ENCODE measurements around the gene KLF2. TPM values are rescaled to one million over a fixed set of nuclear protein-coding genes. Genes with fewer than 3 reads are reported as not detected.

Gene KLF2
- total and polyA plus RNA-seq, 4 experiments from 2014 or later: 120 to 437 (median 363) TPM

DNA sequence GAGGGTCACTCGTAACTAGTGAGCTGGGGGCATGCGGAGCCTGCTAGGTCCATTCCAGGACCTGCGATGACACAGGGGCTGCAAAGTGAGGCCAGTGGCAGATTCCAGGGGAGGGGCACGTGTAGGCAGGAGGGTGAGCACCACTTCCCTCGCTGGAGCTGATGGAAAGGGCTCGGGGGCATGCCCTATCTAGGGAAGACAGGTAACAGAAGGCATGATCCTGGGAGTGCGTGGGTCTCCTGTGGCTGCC lies 51.2 kb downstream of the KLF2 start:
- peak overlapping the region in 1 of 2 donors; percentile 16 for H3K4me3 ChIP-seq (ENCODE audit: low read length in 2 of 2)
- H3K27ac Mint-ChIP-seq: peak overlapping the region in 5 of 7 donors; percentile 93 to 97 (median 95)

GRCh38 chr19:16376241-16376640 lies 51.6 kb downstream of the KLF2 start:
- no peak for DNase-seq
- H3K27me3 Mint-ChIP-seq: no peaks in the 10 kb centered on the region
- Histone ChIP-seq H3K4me3 (ENCODE audit: low read length in 2 of 2) (peak overlapping the region in 1 of 2 donors; percentile 16), H3K4me1 (ENCODE audit: insufficient read depth, low read length) (peaks cover 97% of the 10 kb centered on the region), H3K27me3 (ENCODE audit: insufficient read depth, low read length) (no peaks in the 10 kb centered on the region), H3K27ac (ENCODE audit: low read depth, low read length) (peak overlapping the region; percentile 35), H3K9me3 (ENCODE audit: control insufficient read depth in 1 of 2, low read length in 2 of 2) (no peaks in the 10 kb centered on the region), H3K36me3 (ENCODE audit: insufficient read depth, low read length) (no peaks in the 10 kb centered on the region)
- peak overlapping the region in 5 of 7 donors; percentile 93 to 97 (median 95) for H3K27ac Mint-ChIP-seq
- H3K36me3 Mint-ChIP-seq: peaks cover 13 to 19% of the 10 kb centered on the region in 2 donors
- peak overlapping the region in 6 of 8 donors; percentile 67 to 89 (median 80) for H3K4me3 Mint-ChIP-seq
- ChIA-PET CTCF (ENCODE audit: partially characterized antibody) (interaction anchor here (1.3 to 3.6 kb wide), 8 partner anchors 10 to 129 kb away, joined by 4 to 17 read pairs (median 8); no protein-coding TSS in a partner anchor), POLR2A (ENCODE audit: partially characterized antibody) (interaction anchor here (1.2 to 34.9 kb wide), 4 partner anchors 10 to 130 kb away, joined by 3 to 6478 read pairs (median 505); partner anchors contain the start of gene KLF2)
- H3K4me1 Mint-ChIP-seq: peaks cover 20 to 64% (median 45%) of the 10 kb centered on the region in 4 donors
- no peaks in the 10 kb centered on the region for H3K9me3 Mint-ChIP-seq
- intact Hi-C loops (cut with micrococcal nuclease): no loop called here

More for the DNA sequence above, 51.2 kb downstream of the KLF2 start:
- ChIA-PET POLR2A (ENCODE audit: partially characterized antibody) (interaction anchor here (1.4 to 34.9 kb wide), 3 partner anchors 10 to 42 kb away, joined by 4 to 6478 read pairs (median 1006); partner anchors contain the start of gene KLF2), CTCF (ENCODE audit: partially characterized antibody) (interaction anchor here (1.3 to 3.6 kb wide), 8 partner anchors 10 to 129 kb away, joined by 4 to 17 read pairs (median 8); no protein-coding TSS in a partner anchor)
- H3K4me1 ChIP-seq (ENCODE audit: insufficient read depth, low read length): peaks cover 97% of the 10 kb centered on the region
- no peak for DNase-seq
- peaks cover 13 to 19% of the 10 kb centered on the region in 2 donors for H3K36me3 Mint-ChIP-seq
- H3K9me3 ChIP-seq (ENCODE audit: control insufficient read depth in 1 of 2, low read length in 2 of 2): no peaks in the 10 kb centered on the region
- peak overlapping the region; percentile 35 for H3K27ac ChIP-seq (ENCODE audit: low read depth, low read length)
- peak overlapping the region; percentile 63 to 89 (median 80) for H3K4me3 Mint-ChIP-seq
- intact Hi-C loops (cut with micrococcal nuclease): no loop called here
- no peaks in the 10 kb centered on the region for H3K27me3 ChIP-seq (ENCODE audit: insufficient read depth, low read length)
- no peaks in the 10 kb centered on the region for H3K36me3 ChIP-seq (ENCODE audit: insufficient read depth, low read length)
- no peaks in the 10 kb centered on the region for H3K9me3 Mint-ChIP-seq
- H3K27me3 Mint-ChIP-seq: no peaks in the 10 kb centered on the region
- H3K4me1 Mint-ChIP-seq: peaks cover 16 to 66% (median 45%) of the 10 kb centered on the region in 4 donors

- peak overlapping the region in 5 of 7 donors; percentile 9 to 97 (median 82) for H3K27ac Mint-ChIP-seq
These were observed 52.0 kb downstream of the KLF2 start for GRCh38 chr19:16376649-16377048.

DNA sequence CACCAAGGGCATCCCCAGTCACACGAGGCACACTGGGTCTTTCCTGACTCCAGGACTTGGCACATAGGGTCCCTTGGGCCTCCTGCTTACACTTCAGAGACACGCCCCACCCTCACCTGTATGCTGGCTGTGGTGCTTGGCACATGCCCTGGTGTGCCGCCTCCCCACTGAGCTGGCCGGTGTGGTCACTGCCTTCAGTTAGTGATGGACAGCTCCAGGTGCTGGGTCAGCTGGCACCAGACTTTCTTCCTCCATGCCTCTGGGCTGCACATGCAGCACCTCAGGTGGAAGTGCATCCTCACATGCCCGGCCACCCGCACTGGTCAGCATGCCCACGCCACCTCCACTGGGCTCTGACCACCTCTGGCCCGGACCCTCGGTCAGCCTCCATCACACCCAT lies 52.9 kb downstream of the KLF2 start:
- Histone ChIP-seq H3K27ac (ENCODE audit: low read depth, low read length) (no peak overlapping the region), H3K36me3 (ENCODE audit: insufficient read depth, low read length) (no peaks in the 10 kb centered on the region), H3K27me3 (ENCODE audit: insufficient read depth, low read length) (no peaks in the 10 kb centered on the region), H3K4me1 (ENCODE audit: insufficient read depth, low read length) (peaks cover 99% of the 10 kb centered on the region), H3K4me3 (ENCODE audit: low read length in 2 of 2) (peak overlapping the region in 1 of 2 donors; percentile 5), H3K9me3 (ENCODE audit: control insufficient read depth in 1 of 2, low read length in 2 of 2) (no peaks in the 10 kb centered on the region)
- intact Hi-C loops (cut with micrococcal nuclease): no loop called here
- CTCF ChIA-PET (ENCODE audit: partially characterized antibody): interaction anchor here (0.8 to 3.6 kb wide), 7 partner anchors 9 to 130 kb away, joined by 3 to 17 read pairs (median 10); no protein-coding TSS in a partner anchor
- peaks cover 33 to 60% (median 50%) of the 10 kb centered on the region in 4 donors for H3K4me1 Mint-ChIP-seq
- POLR2A ChIA-PET (ENCODE audit: partially characterized antibody): interaction anchor here (0.8 to 34.9 kb wide), 5 partner anchors 8 to 131 kb away, joined by 3 to 6478 read pairs (median 4); partner anchors contain the start of gene KLF2
- H3K4me3 Mint-ChIP-seq: peak overlapping the region in 4 of 8 donors; percentile 18 to 73 (median 46)
- no peak for DNase-seq
- no peaks in the 10 kb centered on the region for H3K9me3 Mint-ChIP-seq
- peaks cover 12 to 19% of the 10 kb centered on the region in 2 donors for H3K36me3 Mint-ChIP-seq
- H3K27ac Mint-ChIP-seq: peak overlapping the region; percentile 43 to 92 (median 85)
- H3K27me3 Mint-ChIP-seq: no peaks in the 10 kb centered on the region

More at GRCh38 chr19:16376649-16377048, 52.0 kb downstream of the KLF2 start:
- intact Hi-C loops (cut with micrococcal nuclease): no loop called here
- Mint-ChIP-seq H3K4me3 (peak overlapping the region in 3 of 8 donors; percentile 5 to 57 (median 31)), H3K9me3 (no peaks in the 10 kb centered on the region), H3K4me1 (peaks cover 24 to 63% (median 47%) of the 10 kb centered on the region in 4 donors), H3K36me3 (peaks cover 12 to 19% of the 10 kb centered on the region in 2 donors), H3K27me3 (no peaks in the 10 kb centered on the region)
- POLR2A ChIA-PET (ENCODE audit: partially characterized antibody): interaction anchor here (0.8 to 34.9 kb wide), 5 partner anchors 9 to 130 kb away, joined by 3 to 6478 read pairs (median 4); partner anchors contain the start of gene KLF2
- Histone ChIP-seq H3K27me3 (ENCODE audit: insufficient read depth, low read length) (no peaks in the 10 kb centered on the region), H3K9me3 (ENCODE audit: control insufficient read depth in 1 of 2, low read length in 2 of 2) (no peaks in the 10 kb centered on the region), H3K4me1 (ENCODE audit: insufficient read depth, low read length) (peaks cover 99% of the 10 kb centered on the region), H3K27ac (ENCODE audit: low read depth, low read length) (peak overlapping the region; percentile 35), H3K4me3 (ENCODE audit: low read length in 2 of 2) (no peak overlapping the region), H3K36me3 (ENCODE audit: insufficient read depth, low read length) (no peaks in the 10 kb centered on the region)
- CTCF ChIA-PET (ENCODE audit: partially characterized antibody): interaction anchor here (1.0 to 3.6 kb wide), 9 partner anchors 10 to 129 kb away, joined by 4 to 17 read pairs (median 7); no protein-coding TSS in a partner anchor
- peak in 1 of 5 donors; percentile 23 for DNase-seq

Other genes with a start within 250 kb of the KLF2 start
- 10 to 100 TPM; 94.7 to 96.8 TPM for gene TPM4, start 248.3 kb upstream of the KLF2 start, total RNA-seq
- gene TPM4, start 248.3 kb upstream of the KLF2 start, polyA plus RNA-seq: 100 to 1,000 TPM in 1 of 2 donors, 10 to 100 TPM in 1; 76.7 to 134 TPM
- 10 to 100 TPM; 85.5 to 86.9 TPM for gene RAB8A, start 212.9 kb upstream of the KLF2 start, total RNA-seq
- 10 to 100 TPM; 83.9 to 96.8 TPM for gene RAB8A, start 212.9 kb upstream of the KLF2 start, polyA plus RNA-seq
- 10 to 100 TPM; 17.8 to 18.8 TPM for gene HSH2D, start 181.1 kb upstream of the KLF2 start, total RNA-seq
- 10 to 100 TPM in 1 of 2 donors, 1 to 10 TPM in 1; 5.5 to 12.6 TPM for gene HSH2D, start 181.1 kb upstream of the KLF2 start, polyA plus RNA-seq
- not detected for gene CIB3, start 151.3 kb upstream of the KLF2 start, total RNA-seq
- not detected for gene CIB3, start 151.3 kb upstream of the KLF2 start, polyA plus RNA-seq
- gene FAM32A, start 139.4 kb upstream of the KLF2 start, total RNA-seq: 10 to 100 TPM; 50.9 to 51.7 TPM
- gene FAM32A, start 139.4 kb upstream of the KLF2 start, polyA plus RNA-seq: 100 to 1,000 TPM; 113 to 128 TPM
- gene AP1M1, start 126.9 kb upstream of the KLF2 start, total RNA-seq: 100 to 1,000 TPM; 107 TPM
- 100 to 1,000 TPM; 127 to 147 TPM for gene AP1M1, start 126.9 kb upstream of the KLF2 start, polyA plus RNA-seq
- gene EPS15L1, start 147.1 kb downstream of the KLF2 start, total RNA-seq: 10 to 100 TPM; 53.6 to 55.8 TPM
- gene EPS15L1, start 147.1 kb downstream of the KLF2 start, polyA plus RNA-seq: 10 to 100 TPM in 1 of 2 donors, 1 to 10 TPM in 1; 6.6 to 12.7 TPM
- not detected for gene CALR3, start 171.3 kb downstream of the KLF2 start, total RNA-seq
- not detected for gene CALR3, start 171.3 kb downstream of the KLF2 start, polyA plus RNA-seq
- gene C19orf44, start 171.6 kb downstream of the KLF2 start, total RNA-seq: 1 to 10 TPM; 4.6 to 6.7 TPM
- 1 to 10 TPM in 1 of 2 donors, under 1 TPM in 1; 0.38 to 1.7 TPM for gene C19orf44, start 171.6 kb downstream of the KLF2 start, polyA plus RNA-seq
- gene CHERP, start 217.6 kb downstream of the KLF2 start, total RNA-seq: 10 to 100 TPM; 72.9 to 73.5 TPM
- gene CHERP, start 217.6 kb downstream of the KLF2 start, polyA plus RNA-seq: 10 to 100 TPM in 1 of 2 donors, 1 to 10 TPM in 1; 5.3 to 24.6 TPM
- 10 to 100 TPM; 38.8 TPM for gene SLC35E1, start 247.6 kb downstream of the KLF2 start, total RNA-seq
- gene SLC35E1, start 247.6 kb downstream of the KLF2 start, polyA plus RNA-seq: 10 to 100 TPM; 15.3 to 31.8 TPM

Data from CD4-positive, alpha-beta memory T cell (primary cell).